Measurements from ENCODE around the gene ECE2. TPM values are rescaled to one million over a fixed set of nuclear protein-coding genes. Genes with fewer than 3 reads are reported as not detected.

ECE2 gene
- total RNA-seq (2022; extraction: Qiagen RNA extraction; ENCODE audit: low read depth) = not detected in 5 replicates

DNA sequence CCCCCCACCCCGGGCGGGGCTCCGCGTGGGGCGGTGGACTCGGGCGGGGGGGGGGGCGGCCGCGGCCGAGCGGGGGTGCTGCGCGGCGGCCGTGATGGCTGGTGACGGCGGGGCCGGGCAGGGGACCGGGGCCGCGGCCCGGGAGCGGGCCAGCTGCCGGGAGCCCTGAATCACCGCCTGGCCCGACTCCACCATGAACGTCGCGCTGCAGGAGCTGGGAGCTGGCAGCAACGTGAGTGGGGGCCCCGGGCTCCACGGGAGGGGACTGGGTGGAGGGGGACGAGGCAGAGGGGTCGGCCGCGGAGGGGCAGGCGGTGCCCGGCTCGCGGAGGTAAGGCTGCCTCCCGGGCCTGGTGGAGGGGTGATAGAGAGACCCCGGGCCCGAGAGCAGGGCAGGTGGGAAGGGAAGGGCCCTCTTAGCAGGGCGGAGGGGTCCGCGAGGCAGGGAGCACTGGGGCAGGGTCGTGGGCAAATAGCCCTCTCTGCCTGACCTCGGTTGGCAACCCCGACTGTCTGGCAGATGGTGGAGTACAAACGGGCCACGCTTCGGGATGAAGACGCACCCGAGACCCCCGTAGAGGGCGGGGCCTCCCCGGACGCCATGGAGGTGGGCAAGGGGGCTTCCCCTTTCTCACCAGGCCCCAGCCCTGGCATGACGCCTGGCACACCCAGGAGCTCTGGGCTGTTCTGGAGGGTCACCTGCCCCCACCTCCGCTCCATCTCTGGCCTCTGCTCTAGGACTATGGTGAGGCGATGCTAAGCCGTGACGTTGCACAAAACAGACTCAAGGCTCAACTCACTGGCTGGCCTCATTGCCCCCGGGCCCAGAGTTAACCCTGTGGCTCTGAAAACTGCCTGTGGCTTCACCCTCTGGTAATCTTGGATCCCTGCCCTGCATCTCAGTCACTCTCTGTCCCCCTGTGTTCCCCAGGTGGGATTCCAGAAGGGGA, at the start of gene ECE2:
ECE2 (plus strand) TSS at position 62 of the 950 bp plus-strand sequence; CDS start at position 194, 132 bp downstream.

GRCh38 chr3:184229394-184230080, 46.3 kb upstream of the ECE2 start, which contains the start of gene VWA5B2:
Gene VWA5B2, plus strand, starts transcription at chr3:184229585. Its CDS starts 944 bp downstream, at chr3:184230529.

DNA sequence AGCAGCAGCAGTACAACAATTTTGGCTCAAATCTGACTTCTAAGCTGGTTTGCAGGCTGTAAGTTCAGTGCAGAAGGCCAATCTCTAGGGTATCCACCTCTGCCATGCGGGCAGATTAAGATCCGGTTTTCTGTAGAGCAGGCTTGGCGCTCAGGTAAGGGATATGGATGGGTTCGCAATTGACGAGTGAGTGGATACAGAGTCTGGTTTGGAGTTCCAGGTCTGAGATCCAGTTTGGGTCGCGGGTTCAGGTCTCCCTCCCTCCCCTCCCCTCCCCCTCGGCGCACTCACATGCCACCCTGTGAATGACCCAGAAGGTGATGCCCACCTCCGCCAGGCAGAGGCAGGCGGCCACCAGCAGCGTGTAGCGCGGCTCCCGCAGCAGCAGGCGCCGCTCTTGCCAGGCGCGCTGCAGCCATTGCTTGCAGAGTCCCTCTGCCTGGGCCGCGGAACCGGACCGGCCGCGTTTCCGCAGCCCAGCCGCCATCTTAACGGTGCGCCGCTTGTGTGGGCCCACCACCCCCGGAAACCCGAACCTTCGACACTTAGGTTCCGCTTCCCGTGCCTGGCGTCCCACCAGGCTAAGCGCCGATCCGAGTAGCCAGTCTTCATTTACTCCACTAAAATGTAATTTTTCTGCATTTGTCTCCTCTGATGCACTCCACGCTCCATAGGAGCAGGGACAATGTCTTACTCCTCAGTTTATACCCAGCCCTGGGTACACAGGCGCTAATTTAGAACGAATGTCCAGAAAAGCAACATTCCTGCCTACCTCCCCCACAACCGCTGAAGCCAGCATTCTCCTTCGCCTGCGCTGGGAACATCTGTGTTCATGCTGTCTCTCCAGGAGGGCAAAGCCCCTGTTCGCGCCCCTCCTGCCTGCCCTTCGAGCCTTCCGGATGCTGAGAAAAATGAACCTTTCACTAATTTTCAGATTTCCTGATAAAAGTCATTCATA, 27.1 kb upstream of the ECE2 start, which contains the start of gene ALG3:
ALG3 (minus strand) TSS at position 509 of the 958 bp plus-strand sequence; CDS start at position 487, 22 bp downstream.

GRCh38 chr3:184249412-184250166, 26.2 kb upstream of the ECE2 start, which contains the start of gene EEF1AKMT4:
Gene EEF1AKMT4, plus strand, starts transcription at chr3:184249672. Its CDS starts 23 bp downstream, at chr3:184249695.

GRCh38 chr3:184261270-184261853, 14.5 kb upstream of the ECE2 start, which contains the start of gene CAMK2N2:
Gene CAMK2N2, minus strand, starts transcription at chr3:184261553. Its CDS starts 268 bp downstream, at chr3:184261285.

GRCh38 chr3:184298759-184299487, 23.1 kb downstream of the ECE2 start, which contains the start of gene PSMD2:
Gene PSMD2, plus strand, starts transcription at chr3:184299241. Its CDS starts 26 bp downstream, at chr3:184299267.

DNA sequence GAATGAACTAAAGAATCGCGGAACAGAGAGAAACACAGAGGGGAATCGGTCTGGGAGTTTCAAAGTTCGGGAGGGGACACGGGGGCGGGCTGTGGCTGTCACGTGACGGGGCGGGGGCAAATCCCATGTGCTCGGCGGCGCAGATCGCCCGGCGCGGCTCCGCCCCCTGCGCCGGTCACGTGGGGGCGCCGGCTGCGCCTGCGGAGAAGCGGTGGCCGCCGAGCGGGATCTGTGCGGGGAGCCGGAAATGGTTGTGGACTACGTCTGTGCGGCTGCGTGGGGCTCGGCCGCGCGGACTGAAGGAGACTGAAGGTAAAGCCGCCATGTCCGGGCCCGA, 38.5 kb downstream of the ECE2 start, which contains the start of gene EIF4G1:
EIF4G1 (plus strand) TSS at position 244 of the 337 bp plus-strand sequence. CDS start 1,191 bp downstream, outside the sequence.

GRCh38 chr3:184337399-184337714, 61.5 kb downstream of the ECE2 start, which contains the start of gene FAM131A:
Gene FAM131A, plus strand, starts transcription at chr3:184337600. Its CDS starts 31 bp downstream, at chr3:184337631.

Other genes with a start within 250 kb of the ECE2 start
- gene HTR3D, start 244.3 kb upstream of the ECE2 start, total RNA-seq (2022; extraction: Qiagen RNA extraction; ENCODE audit: low read depth) = not detected in 5 replicates
- not detected in 5 replicates for gene HTR3C, start 223.0 kb upstream of the ECE2 start, total RNA-seq (2022; extraction: Qiagen RNA extraction; ENCODE audit: low read depth)
- gene HTR3E, start 179.0 kb upstream of the ECE2 start, total RNA-seq (2022; extraction: Qiagen RNA extraction; ENCODE audit: low read depth) = not detected in 5 replicates
- gene EIF2B5, start 140.7 kb upstream of the ECE2 start, total RNA-seq (2022; extraction: Qiagen RNA extraction; ENCODE audit: low read depth) = 26.5 to 31.2 TPM (median 30.9 TPM) in 5 replicates
- gene DVL3, start 120.6 kb upstream of the ECE2 start, total RNA-seq (2022; extraction: Qiagen RNA extraction; ENCODE audit: low read depth) = 18.3 to 29.0 TPM (median 24.6 TPM) in 5 replicates
- 296 to 327 TPM (median 312 TPM) in 5 replicates for gene AP2M1, start 101.2 kb upstream of the ECE2 start, total RNA-seq (2022; extraction: Qiagen RNA extraction; ENCODE audit: low read depth)
- 32.6 to 37.7 TPM (median 33.9 TPM) in 5 replicates for gene ABCF3, start 89.8 kb upstream of the ECE2 start, total RNA-seq (2022; extraction: Qiagen RNA extraction; ENCODE audit: low read depth)
- 0.38 to 0.56 TPM (median 0.48 TPM) in 5 replicates for gene VWA5B2, start 46.4 kb upstream of the ECE2 start, total RNA-seq (2022; extraction: Qiagen RNA extraction; ENCODE audit: low read depth)
- gene ALG3, start 27.1 kb upstream of the ECE2 start, total RNA-seq (2022; extraction: Qiagen RNA extraction; ENCODE audit: low read depth) = 63.7 to 82.1 TPM (median 70.1 TPM) in 5 replicates
- 11.0 to 13.5 TPM (median 12.2 TPM) in 5 replicates for gene EEF1AKMT4, start 26.4 kb upstream of the ECE2 start, total RNA-seq (2022; extraction: Qiagen RNA extraction; ENCODE audit: low read depth)
- 0.90 to 1.7 TPM (median 1.1 TPM) in 5 replicates for gene CAMK2N2, start 14.5 kb upstream of the ECE2 start, total RNA-seq (2022; extraction: Qiagen RNA extraction; ENCODE audit: low read depth)
- 315 to 419 TPM (median 334 TPM) in 5 replicates for gene PSMD2, start 23.2 kb downstream of the ECE2 start, total RNA-seq (2022; extraction: Qiagen RNA extraction; ENCODE audit: low read depth)
- gene EIF4G1, start 38.6 kb downstream of the ECE2 start, total RNA-seq (2022; extraction: Qiagen RNA extraction; ENCODE audit: low read depth) = 252 to 292 TPM (median 278 TPM) in 5 replicates
- gene FAM131A, start 61.6 kb downstream of the ECE2 start, total RNA-seq (2022; extraction: Qiagen RNA extraction; ENCODE audit: low read depth) = 8.9 to 10.6 TPM (median 10.4 TPM) in 5 replicates
- 4.7 to 5.4 TPM (median 5.2 TPM) in 5 replicates for gene CLCN2, start 85.6 kb downstream of the ECE2 start, total RNA-seq (2022; extraction: Qiagen RNA extraction; ENCODE audit: low read depth)
- gene POLR2H, start 85.7 kb downstream of the ECE2 start, total RNA-seq (2022; extraction: Qiagen RNA extraction; ENCODE audit: low read depth) = 73.1 to 83.9 TPM (median 75.8 TPM) in 5 replicates
- gene THPO, start 102.2 kb downstream of the ECE2 start, total RNA-seq (2022; extraction: Qiagen RNA extraction; ENCODE audit: low read depth) = not detected in 5 replicates
- 0.10 to 0.17 TPM (median 0.16 TPM) in 5 replicates for gene CHRD, start 104.0 kb downstream of the ECE2 start, total RNA-seq (2022; extraction: Qiagen RNA extraction; ENCODE audit: low read depth)

Data from A549 treated with DMSO at 1 μM for 4 hours (cell line).